Fibroblast of skin of right biceps (primary cell): ENCODE data around the gene CCDC74B.
A peak's percentile ranks its signal among the peaks of the same experiment; 100 is the strongest.
"Not testable (repeated sequence)": the region's sequence is repeated elsewhere in the genome, so short reads cannot be mapped to it uniquely, and the experiment has no call there.

Experiments used
- DNase-seq: peaks from one replicate; pipeline ENCODE4 v3.0.0-alpha.2; 2013

The CCDC74B gene

DNA sequence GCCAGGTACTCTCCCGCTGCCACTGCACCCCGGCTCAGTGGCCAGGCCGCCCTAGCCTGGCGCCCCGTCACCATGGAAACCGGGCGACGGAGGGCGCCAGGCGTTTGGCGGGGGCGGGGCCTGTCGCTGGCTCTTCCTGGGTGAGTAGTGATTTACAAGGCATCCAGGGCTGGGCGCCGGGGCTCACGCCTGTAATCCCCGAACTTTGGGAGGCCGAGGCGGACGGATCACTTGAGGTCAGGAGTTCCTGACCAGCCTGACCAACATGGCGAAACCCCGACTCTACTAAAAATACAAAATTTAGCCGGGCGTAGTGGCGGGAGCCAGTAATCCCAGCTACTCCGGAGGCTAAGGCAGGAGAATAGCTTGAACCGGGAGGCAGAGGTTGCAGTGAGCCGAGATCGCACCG lies at the start of gene CCDC74B:
Gene CCDC74B (minus strand): TSS at position 107 of the 409 bp plus-strand sequence. CDS start 116 bp downstream, outside the sequence.
- DNase-seq = peak; percentile 54

DNA sequence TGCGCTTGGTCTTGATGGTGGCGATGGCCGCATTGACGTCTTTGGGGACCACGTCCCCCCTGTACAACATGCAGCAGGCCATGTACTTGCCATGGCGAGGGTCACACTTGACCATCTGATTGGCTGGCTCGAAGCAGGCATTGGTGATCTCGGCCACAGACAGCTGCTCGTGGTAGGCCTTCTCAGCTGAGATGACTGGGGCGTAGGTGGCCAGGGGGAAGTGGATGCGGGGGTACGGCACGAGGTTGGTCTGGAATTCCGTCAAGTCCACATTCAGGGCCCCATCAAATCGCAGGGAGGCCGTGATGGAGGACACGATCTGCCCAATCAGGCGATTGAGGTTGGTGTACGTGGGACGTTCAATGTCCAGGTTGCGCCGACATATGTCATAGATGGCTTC lies 48.9 kb upstream of the CCDC74B start:
- not testable (repeated sequence) for DNase-seq

DNA sequence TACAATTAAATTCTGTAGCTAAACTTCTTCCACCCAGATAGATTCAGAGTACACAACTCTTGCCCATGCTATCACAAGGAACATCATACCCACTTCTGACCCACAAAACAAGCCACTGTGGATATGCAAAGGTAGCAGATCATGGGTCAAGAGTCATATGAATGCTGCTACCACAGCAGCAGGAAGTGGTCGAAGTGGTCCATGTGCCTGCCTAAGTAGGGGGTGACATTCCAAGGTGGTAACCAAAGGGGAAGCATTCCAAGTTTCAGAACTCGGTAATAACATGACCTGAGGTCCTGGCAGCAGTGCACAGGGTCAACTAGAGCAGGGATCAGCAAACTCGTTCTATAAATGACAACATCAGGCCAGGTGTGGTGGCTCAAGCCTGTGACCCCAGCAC lies 47.5 kb upstream of the CCDC74B start:
- DNase-seq = not testable (repeated sequence)

DNA sequence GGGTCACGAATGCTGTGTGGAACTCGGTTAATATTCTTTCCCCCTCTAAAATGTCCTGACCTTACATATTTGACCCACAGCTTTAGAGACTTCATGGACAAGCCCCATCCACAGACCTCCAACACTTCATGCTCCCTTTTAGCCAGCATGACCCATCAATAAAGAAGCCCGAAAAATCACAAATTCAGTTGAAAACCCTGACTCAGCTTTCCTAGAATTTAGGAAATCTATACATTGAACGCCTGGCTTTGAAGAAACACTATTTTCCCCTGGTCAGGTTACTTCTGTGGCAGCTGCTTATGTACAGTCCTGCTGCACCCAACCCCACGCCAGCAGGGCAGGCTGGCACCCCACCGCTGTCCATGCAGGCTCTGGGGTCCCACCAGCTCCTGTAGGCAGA lies 46.4 kb upstream of the CCDC74B start:
- DNase-seq = not testable (repeated sequence)

DNA sequence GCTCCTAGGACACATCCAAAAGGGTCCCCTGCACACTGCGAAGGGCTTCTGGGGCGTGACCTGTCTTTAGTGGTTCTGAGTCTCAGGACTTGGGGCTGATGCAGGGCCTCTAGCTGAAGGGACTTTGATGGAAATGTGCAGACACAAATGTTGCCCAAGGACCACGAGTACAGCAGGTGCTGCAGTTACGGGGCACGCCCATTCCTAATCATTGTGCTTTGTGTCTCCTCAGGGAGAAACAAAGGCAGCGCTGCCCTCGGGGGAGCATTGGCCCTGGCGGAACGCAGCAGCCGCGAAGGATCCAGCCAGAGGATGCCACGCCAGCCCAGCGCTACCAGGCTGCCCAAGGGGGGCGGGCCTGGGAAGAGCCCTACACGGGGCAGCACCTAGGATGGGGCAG lies 45.3 kb upstream of the CCDC74B start:
- no peak for DNase-seq

DNA sequence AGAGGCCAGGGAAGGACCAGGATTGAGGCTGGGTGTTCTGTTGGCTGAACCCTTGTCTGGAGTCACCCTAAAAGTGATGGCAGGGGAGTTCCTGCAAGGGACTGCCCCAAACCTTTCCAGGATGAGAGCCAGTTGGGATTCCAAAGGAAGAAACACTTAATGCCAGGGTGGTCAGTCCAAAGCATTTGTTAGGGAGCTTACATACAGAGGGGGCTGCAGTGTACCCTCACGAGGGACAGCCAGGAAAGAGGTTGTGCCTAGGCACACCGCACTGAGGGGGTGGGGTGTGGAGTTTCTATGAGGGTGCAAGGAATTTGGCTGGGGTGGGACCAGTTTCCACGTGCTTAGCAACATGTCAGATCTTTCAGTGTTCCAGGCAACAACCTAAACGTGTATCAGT lies 44.0 kb upstream of the CCDC74B start:
- DNase-seq = not testable (repeated sequence)

- DNase-seq = not testable (repeated sequence)
Measured at GRCh38 chr2:130187859-130188792, 43.2 kb upstream of the CCDC74B start.

DNA sequence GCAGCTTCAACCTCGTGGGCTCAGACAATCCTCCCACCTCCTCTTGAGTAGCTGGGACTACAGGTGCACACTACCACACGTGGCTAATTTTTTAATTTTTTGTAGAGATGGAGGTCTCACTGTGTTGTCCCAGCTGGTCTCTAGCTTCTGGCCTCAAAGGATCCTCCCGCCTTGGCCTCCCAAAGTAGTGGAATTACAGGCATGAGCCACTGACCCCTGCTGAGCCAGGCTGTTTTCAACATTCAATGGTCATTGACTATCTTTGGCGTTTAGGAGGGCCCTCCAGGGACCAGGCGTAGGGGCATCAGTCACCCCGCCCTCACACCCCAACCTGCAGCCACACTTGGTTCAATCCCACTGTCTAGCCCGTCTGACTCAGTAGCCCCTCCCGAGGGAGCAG lies 42.4 kb upstream of the CCDC74B start:
- no peak for DNase-seq

DNA sequence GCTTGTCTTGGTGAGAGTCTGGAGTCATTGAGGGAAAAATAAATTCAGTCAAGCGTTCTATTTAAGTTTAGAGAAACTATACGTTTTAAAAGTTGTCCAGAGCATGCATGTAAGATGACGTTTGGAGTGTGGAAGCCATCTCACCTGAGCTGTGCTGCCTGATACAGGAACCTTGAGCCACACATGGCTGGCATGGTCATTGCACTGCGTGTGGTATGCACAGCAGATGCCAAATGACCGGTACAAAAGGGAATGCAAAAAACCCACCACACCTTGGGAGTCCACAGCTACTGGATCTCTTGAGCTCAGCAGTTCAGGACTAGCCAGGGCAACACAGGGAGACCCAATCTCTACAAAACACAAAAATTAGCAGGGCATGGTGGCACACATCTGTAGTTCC lies 41.5 kb upstream of the CCDC74B start:
- no peak for DNase-seq

DNA sequence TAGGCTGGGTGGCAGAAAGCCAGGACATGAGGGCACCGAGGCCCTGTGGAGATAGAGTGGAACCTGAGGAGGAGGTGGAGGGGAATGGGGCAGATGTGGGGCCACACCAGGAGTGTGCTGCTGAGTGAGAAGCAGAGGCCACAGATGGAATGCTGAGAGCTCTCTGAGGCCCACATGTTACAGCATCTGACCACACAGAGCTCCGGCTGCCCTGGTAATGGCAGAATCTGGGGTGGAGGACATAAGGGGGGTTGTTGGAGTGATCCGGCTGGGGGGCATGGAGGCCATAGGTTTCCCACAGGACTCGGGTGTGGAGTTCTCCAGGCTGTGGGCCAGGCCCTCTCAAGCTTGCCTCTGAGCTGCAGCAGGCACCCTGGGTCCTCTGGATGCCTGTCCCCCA lies 41.0 kb upstream of the CCDC74B start:
- DNase-seq = no peak

- no peak for DNase-seq
Measured at GRCh38 chr2:130185436-130185835, 40.5 kb upstream of the CCDC74B start.

GRCh38 chr2:130183512-130184373 lies 38.8 kb upstream of the CCDC74B start:
- DNase-seq = peak; percentile 44

GRCh38 chr2:130182826-130183511 lies 38.1 kb upstream of the CCDC74B start:
- not testable (repeated sequence) for DNase-seq

- DNase-seq = peak; percentile 87
Measured at GRCh38 chr2:130181880-130182682, 37.2 kb upstream of the CCDC74B start, which contains the start of gene MZT2B. Gene MZT2B, plus strand, starts transcription at chr2:130182262. Its CDS starts 21 bp downstream, at chr2:130182283.

GRCh38 chr2:130181325-130181879 lies 36.5 kb upstream of the CCDC74B start, which contains the start of gene SMPD4:
Gene SMPD4, minus strand, starts transcription at chr2:130181602. Its CDS starts 5,010 bp downstream, at chr2:130176592.
- DNase-seq = peak; percentile 96

GRCh38 chr2:130180404-130181324 lies 35.8 kb upstream of the CCDC74B start:
- DNase-seq = peak; percentile 19

DNA sequence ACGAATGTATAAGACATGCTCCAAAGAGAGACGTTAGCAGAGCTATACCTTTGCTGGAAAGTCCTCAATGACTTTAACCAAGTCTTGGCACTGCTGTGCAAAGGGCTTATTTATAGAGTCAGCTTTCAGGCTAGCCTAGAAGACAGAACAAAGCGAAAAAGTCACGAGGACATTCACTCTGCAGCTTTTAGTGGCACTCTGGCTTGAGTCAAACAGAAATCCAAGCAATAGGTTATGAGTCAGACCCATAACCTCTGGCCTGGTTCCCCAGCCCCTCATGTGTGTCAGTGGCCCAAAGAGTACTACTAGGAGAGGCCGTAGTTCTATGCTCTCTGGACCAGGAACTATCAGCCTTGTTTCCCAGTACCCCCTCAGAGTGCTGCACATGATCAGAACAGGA lies 30.0 kb upstream of the CCDC74B start:
- DNase-seq = not testable (repeated sequence)

- DNase-seq = no peak
Measured at GRCh38 chr2:130169896-130170295, 25.0 kb upstream of the CCDC74B start.

DNA sequence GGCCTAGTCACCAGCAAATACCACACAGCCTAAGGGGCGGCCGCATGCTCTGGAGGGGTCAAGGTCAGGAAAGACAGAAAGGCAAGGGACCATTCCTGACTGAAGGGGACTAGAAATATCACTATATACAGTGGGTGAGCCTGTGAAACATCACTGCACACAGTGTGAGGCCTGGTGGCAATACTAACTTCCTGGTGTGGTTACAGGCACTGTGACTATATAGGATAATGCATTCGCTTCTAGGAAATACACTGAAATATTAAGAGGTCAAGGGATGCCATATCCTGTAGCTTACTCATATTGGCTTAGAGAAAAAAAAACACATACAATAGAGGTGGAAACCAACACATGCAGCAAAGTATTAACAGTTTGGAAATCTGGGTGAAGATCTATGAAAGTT lies 24.3 kb upstream of the CCDC74B start:
- DNase-seq = not testable (repeated sequence)

GRCh38 chr2:130166611-130167010 lies 21.7 kb upstream of the CCDC74B start:
- DNase-seq = not testable (repeated sequence)
